ENCODE data around the gene RBM33. TPM values are rescaled to one million over a fixed set of nuclear protein-coding genes. Genes with fewer than 3 reads are reported as not detected.
A peak's percentile ranks its signal among the peaks of the same experiment; 100 is the strongest.

The RBM33 gene
- polyA plus RNA-seq, 4 donors = 26.6 to 40.3 (median 34.8) TPM

DNA sequence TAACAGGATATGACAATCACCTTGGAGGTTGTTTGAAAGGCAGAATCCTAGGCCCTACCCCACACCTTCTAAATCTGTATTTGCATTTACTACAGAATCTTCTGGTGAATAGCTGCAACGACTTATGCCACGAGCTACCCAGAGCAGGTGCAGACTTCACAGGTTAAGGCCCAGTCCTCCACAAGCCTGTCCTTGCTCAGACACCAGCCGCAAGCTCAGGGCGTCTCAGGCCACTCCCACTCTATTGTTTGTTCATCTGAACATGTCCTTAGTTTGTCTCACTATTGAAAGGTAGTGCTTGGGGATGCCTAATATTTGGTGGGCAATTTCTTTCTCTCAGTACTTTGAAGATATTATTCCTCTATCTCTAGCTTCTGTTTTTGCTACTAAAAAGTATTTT, 18.9 kb upstream of the RBM33 start:
- no peak for DNase-seq (ENCODE audit: low read depth in 4 of 4, low spot score in 3 of 4)

DNA sequence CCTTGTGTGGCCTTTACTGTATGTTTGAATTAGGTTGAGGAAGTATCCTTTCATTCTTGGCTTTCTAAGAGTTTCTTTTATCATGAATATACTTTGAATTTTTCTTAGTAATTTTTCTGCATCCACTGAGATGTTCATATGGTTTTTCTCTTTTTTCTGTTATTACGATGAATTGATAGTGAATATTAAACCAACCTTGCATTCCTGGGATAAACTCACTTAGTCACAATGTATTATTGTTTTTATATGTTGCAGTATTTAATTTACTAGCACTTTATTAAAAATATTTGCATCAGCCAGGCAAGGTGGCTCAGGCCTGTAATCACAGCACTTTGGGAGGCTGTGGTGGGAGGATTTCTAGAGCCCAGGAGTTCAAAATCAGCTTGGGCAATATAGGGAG, 15.3 kb upstream of the RBM33 start:
- DNase-seq (ENCODE audit: low read depth in 4 of 4, low spot score in 3 of 4) = no peak

DNA sequence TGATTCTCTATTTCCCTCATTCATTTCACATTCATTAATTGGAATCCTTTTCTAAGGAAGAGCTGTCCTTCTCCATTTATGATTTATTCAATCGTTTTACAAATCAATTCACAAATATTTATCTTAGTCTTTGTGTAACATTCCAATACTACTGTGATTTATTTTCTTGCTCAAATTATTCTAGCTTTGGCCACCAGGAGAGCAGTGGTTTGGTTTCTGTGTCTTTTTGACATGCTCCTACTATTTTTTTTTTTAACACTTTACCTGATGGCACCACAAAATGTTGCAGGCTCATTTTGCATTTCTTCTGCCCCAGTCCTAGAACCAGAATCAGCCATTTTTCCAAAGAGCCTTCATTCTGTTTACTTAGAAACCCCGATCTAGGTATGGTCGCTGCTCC, 13.3 kb upstream of the RBM33 start:
- no peak for DNase-seq (ENCODE audit: low read depth in 4 of 4, low spot score in 3 of 4)

DNA sequence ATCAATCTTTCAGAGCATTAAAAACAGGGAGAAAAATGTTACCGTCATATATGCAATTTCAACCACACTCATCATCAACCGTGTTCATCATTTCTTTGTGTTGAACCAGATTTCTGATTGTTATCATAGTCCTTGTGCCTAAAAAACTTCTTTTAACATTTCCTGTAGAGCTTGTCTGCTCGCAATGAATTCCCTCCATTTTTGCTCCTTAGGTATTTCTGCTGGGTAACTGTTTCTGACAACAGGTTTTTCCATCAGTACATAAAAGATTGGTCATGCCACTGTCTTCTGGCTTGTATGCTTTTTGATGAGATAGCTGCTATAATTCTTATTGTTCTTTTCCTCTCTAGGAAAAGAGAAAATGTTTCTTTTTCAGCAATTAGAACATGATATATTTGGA, 8.6 kb upstream of the RBM33 start:
- no peak for DNase-seq (ENCODE audit: low read depth in 4 of 4, low spot score in 3 of 4)

DNA sequence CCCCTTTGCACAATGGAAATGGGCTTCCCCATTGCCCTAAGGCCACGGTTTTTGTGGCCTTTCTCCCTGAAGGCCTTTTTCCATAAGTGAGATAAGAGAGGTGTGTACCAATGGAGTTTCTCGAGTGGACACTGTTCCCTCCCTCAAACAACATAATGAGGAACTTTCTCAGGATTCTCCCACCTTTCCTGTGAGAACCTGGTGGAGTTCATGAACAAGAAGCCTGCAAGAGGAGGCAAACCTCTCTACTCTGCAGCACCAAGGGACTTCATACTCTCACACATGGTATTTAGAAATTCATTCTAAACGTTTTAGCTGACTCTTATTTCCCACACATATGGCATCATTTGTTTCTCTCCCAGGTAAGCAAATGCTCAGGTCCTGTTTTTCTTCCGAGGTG, 7.3 kb upstream of the RBM33 start:
- no peak for DNase-seq (ENCODE audit: low read depth in 4 of 4, low spot score in 3 of 4)

DNA sequence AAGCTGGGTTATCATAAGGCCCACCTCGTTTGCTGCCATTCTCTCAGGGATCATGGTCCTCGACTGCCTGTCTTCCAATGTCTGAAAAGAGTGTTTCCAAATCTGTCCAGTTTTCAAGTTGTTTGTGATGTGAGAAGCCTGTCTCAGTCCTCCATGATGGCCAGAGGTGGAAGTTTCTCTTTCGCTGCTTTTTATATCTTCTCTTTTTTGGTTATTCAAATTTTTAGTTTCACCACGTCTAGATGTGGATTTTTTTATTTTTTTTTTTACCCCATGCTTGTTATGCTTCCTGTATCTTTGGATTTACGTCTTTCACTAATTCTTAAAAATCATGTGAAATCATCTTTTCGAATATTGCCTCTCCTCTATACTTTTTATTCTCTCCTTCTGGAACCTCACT, 6.1 kb upstream of the RBM33 start:
- no peak for DNase-seq (ENCODE audit: low read depth in 4 of 4, low spot score in 3 of 4)

DNA sequence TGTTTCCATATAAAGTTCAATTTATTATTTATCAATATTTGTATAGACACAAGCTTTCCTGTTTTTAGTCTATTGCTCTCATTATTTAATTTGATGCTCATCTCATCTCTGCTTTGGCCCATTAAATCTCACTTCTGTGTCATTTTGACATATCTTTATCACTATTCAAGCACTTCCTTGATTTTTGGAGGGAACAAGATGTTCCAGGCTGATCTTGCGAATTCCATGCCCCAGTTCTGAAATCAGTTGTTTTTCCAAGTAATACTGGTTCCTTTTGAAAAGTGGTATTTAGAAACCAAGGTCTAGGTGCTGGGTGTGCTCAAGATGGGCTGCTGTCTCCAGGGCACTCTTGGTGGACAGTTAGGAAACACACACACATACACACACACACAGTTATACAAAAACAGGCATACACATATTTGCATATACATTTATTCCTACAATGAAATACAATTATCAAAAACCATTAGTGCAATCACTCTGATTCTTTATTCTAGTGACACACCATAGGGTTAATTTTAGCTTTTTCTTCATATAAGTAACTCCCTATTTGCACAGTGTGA, 4.4 kb upstream of the RBM33 start:
- DNase-seq (ENCODE audit: low read depth in 4 of 4, low spot score in 3 of 4) = no peak

DNA sequence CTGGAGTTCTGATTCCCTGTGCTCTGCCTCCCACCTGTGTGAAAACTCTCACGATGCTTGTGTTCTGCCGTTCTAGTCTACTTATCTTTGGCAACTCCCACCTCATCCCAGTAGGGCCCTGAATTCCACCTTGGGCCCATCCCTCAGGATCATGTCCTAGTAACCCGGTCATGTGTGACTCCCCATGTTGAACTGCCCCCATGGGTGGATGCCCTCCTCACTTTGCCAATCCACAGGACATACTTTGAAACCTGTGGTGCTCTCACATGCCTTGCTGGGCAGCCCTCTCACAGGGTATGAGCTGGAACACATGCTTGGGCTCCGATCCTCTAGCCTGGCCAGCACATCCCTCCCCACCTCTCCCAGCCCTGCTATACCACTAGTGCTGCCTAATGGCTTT, 3.8 kb upstream of the RBM33 start:
- DNase-seq (ENCODE audit: low read depth in 4 of 4, low spot score in 3 of 4) = no peak

DNA sequence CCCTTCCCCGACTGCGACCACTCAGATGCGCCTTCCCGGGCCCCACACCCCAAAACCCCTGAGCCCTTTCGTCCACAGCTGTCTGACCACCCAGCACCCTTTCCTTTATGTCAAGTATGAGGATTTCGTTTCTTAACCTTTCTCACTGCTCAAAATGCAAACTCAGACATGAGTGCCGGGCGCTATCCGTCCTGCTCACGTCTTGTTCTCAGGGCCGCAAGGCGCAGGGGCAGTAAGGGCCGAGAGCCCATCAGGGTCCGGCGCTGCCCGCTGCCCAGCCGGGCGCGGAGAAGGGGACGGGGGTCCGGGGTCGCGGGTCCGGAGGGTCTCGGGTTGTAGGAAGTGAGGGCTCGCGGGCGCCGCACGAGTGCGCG, 670 bp upstream of the RBM33 start:
- DNase-seq (ENCODE audit: low read depth in 4 of 4, low spot score in 3 of 4) = peak in 1 of 4 donors; percentile 18

DNA sequence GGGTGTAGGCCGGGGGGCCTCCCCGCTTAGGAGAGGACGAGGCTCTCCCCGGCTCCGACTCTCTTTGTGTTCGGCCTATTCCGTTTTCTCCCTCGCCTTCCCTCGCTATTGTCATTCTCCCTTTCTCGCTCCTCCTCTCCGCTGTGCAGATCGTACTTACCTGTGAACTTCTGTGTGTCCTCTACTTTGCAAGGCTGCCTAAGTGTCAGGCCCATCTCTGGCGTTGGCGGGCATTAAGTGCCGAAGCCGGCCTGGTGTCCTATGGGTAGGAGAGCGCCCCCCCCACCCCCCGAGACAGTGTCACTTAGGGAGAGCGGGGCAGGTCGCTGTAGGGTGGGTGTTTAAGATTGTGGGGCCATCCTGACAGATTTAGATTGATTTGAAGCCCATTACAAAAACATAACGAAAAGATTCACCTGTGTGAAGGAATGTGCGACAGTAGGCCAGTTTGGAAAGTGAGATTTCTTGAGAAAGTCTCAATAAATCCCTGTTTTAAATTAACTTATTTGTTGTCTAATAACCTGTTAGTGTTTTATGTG, 579 bp downstream of the RBM33 start:
- DNase-seq (ENCODE audit: low read depth in 4 of 4, low spot score in 3 of 4) = peak; percentile 12 to 31 (median 18)

DNA sequence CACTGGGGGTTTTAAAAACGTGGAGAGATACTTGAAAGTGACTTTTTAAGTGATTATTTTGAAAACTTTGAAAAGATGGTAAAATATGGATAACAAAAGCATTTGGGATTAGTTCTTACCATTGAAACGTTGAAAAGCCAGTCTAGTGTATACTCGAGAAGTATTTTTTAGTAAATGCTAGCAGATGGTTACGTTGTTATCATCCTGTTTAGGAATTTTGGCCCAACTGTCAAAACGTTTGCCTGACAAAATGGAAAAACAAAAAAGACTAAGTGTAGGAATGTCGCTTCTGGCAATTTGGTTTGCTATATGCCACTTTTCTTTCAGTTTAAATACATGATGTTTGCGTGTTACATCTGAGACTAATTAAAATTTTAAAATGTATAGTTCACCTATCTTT, 1.2 kb downstream of the RBM33 start:
- no peak for DNase-seq (ENCODE audit: low read depth in 4 of 4, low spot score in 3 of 4)

DNA sequence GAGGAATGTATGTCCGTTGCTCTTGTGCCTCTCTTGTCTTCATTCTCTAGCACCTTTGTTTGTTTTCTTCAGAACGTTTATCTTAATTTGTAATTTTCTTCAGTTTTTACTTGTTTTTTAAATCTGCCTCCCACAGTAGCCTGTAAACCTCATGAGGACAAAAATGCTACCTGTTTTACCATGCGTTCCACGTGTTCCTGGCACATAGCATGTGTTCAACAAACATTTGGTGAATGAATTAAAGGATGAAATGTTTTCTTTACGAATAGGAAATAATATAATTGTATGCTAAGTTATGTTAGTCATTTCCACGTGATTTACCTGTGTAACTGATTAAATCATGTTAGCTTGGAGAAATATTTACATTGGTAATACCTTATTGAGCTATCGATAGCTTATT, 2.2 kb downstream of the RBM33 start:
- DNase-seq (ENCODE audit: low read depth in 4 of 4, low spot score in 3 of 4) = no peak

DNA sequence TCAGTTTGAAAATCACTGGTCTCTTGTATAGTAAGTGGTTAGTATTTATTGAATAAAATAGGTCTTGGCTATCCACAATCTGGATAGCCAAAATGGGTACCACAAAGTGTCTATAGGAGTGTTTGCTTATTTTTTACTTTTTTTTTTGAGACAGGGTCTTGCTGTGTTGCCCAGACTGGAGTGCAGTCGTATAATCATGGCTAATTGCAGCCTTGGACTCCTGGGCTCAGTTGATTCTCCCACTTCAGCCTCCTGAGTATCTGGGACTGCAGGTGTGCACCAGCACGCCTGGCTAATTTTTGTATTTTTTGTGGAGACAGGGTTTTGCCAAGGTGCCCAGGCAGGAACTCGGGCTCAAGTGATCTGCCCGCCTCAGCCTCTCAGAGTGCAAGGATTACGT, 2.8 kb downstream of the RBM33 start:
- no peak for DNase-seq (ENCODE audit: low read depth in 4 of 4, low spot score in 3 of 4)

DNA sequence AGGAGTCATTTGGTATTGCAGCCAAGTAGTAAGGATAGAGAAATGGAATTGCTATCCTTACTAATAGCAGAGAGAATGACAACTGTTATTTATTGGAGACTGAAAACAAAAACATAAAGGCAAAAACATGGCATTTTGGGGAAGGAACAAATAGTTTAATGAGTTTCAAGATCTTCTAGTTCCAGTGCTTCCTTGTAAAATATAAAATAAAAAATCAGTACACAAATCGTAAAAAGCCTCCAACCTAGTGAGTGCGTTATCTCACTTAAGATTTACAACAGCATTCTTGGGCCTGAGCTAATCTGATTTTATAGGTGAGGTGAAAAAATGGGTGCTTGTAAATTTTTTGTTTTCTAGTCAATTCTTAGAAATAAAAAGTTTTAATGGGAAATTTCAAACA, 3.3 kb downstream of the RBM33 start:
- no peak for DNase-seq (ENCODE audit: low read depth in 4 of 4, low spot score in 3 of 4)

DNA sequence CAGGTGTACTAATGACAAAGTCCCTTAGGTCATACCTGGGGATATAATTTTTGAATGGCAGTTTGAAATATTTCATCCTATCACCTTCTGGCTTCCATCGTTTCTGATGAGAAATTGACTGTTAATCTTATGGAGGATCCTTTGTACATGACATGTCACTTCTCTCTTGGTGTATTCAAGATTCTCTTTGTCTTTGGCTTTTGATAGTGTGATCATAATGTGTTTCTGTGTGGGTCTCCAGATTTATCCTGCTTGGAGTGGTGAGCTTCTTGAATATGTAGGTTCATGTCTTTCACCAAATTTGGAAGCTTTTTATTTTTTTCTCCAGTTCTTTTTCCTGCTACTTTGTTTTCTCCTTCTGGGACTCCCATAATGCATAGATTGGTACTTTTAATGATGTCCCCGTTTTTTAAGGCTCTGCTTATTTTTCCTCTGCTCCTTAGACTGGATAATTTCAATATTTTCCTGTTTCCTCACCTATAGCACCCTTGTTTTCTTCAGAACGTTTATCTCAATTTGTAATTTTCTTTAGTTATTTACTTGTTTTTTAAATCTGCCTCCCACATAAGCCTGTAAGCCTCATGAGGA, 4.4 kb downstream of the RBM33 start:
- DNase-seq (ENCODE audit: low read depth in 4 of 4, low spot score in 3 of 4) = no peak

DNA sequence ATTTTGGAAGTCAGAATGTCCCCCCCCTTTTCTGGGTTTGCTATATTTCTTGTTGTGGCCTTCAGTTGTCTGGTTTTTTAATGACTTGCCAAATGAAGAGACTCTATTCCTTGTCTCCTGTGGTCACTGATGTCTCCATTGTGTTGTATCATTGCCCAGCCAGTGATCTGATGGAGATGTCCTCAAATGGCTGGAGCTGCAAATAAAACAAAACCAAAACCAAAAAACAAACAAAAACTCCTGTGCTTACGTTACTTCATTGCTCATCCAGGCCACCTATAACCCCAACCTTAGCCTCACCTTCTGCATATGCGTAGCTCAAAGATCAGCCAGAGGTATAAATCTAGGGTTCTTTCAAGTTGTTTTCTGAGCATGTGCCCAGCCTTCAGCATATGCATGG, 5.1 kb downstream of the RBM33 start:
- DNase-seq (ENCODE audit: low read depth in 4 of 4, low spot score in 3 of 4) = no peak

DNA sequence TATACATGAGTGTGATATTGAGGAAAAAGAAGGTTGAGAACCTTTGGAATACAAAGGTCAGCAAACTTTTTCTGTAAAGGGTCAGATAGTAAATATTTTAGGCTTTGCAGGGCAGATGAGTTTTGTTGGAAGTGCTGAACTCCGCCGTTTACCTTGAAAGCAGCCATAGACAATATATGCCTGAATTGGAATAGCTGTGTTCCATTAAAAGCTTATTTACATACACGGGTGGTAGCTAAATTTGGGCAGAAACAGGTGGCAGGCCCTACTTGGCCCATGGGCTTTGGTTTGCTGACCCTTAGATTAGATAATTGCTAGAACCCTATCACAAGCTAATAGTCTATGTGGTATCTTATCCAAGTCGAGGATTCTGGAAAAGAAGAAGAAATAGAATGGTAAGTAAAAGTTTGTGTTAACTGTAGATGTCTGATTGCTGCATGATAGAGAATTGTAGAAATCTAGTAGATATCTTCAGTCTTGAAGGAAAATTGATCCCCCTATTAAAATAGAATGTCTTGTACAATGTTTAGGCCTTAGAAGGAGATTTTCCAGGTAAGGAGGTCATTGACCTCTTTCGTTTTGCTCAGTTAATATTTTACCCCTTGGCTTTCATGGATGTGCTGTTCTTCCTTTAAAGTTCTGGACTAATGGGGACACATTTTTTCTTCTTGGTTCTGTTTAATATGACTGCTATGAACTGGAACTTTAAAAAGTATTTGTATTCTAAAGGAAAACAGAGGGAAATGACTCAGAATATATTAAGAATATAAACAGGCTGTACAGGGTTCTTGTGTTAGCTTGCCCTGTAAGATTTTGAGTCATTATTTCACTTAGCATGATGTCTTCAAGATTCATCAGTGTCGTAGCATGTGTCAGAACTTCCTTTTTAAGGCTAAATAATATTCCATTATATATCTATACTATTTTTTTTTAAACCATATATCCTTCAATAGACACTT, 8.0 kb downstream of the RBM33 start:
- no peak for DNase-seq (ENCODE audit: low read depth in 4 of 4, low spot score in 3 of 4)

DNA sequence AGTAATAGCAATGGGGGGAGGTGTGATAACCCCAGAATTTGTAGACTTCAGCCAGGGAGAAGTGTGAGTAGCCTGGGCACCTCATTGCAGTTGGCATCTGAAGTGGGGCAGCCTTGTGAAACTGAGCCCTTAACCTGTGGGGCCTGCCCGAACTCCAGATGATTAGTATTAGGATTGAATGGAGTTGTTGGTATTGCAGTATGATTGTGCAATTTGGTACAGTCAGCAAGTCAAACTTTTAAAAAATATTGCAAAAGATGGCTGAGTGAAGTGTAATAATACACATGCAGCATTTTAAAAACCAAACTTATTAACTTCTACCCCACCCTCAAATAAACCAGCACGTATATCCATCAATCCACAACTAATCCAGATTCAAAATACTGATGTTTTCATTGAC, 9.3 kb downstream of the RBM33 start:
- no peak for DNase-seq (ENCODE audit: low read depth in 4 of 4, low spot score in 3 of 4)

DNA sequence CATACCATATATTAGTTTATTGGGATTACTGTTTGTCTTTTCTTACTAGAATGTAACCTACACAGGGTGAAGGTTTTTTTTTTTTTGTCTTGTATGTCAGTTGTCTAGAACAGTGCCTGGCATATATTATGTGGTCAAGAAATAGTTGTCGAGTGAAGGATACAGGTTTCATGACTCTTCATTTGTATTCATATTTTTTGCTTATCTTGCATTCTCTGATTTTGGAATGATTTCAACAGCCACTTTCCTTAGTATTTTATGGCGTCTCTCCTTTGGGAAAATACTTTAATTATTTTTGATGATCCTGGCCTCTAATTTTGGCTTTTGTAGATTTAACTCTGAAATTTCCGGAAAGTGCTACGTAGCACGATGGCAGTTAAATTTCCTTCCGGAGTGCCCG, 12.4 kb downstream of the RBM33 start:
- DNase-seq (ENCODE audit: low read depth in 4 of 4, low spot score in 3 of 4) = no peak

DNA sequence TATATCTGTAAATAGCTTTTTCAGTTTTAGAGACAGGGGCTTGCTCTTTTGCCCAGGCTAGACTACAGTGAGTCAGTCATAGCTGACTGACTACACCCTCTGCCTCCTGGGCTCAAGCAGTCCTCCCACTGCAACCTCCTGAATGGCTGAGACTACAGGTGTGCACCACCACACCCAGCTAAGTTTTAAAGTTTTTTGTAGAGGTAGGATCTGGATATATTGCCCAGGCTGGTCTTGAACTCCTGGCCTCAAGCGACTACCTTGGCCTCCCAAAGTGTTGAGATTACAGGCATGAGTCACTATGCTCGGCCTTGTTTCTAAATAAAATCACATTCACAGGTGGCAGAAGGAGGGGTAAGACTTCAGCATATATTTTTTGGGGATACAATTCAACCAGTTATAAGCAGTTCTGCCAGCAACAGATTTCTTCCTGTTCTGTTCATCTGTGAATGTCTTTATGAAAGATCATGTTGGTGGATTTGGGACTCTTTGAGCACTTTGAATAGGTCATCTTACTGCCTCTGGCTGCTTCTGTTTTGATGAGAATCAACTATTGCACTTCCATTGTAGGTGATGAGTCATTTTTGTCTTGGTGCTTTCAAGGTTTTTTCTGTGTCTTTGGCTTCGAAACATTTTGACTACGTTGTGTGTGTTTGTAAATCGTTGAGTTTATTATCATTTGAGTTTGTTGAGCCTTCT, 15.7 kb downstream of the RBM33 start:
- no peak for DNase-seq (ENCODE audit: low read depth in 4 of 4, low spot score in 3 of 4)

DNA sequence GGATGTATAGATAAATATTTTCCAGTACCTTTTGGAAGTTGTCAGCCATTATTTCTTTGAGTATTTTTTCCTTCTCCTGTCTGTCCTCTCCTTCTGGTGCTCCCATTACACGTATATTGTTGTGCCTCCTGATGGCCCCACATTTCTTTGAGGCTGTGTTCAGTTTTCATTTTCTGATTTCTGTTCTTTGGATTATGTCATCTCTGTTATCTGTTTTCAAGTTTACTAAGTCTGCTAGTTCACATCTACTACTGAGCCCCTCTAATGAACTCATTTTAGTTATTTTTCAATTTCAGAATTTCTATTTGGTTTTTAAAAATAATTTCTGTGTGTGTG, 16.3 kb downstream of the RBM33 start:
- DNase-seq (ENCODE audit: low read depth in 4 of 4, low spot score in 3 of 4) = no peak
